H9 (cell line): ENCODE data around the gene MAP3K1. TPM values are rescaled to one million over a fixed set of nuclear protein-coding genes. Genes with fewer than 3 reads are reported as not detected.

Experiments used
- DNase-seq: peaks from one replicate; pipeline ENCODE4 v3.0.0-alpha.2; 2017
- H2AFZ ChIP-seq: one replicate; pipeline ENCODE4 v1.6.1; 2013; ENCODE audit warnings: mild to moderate bottlenecking, low read length, control low read depth, moderate library complexity
- H2AK5ac ChIP-seq: 2 replicates; pipeline ENCODE4 v1.6.1; 2013; ENCODE audit warnings: low read length, control low read depth, mixed read lengths; ENCODE audit not compliant: insufficient read length
- H2BK120ac ChIP-seq: one replicate; pipeline ENCODE4 v1.6.1; 2013; ENCODE audit warnings: low read depth, mild to moderate bottlenecking, low read length, control low read depth, inconsistent platforms; ENCODE audit not compliant: poor library complexity, severe bottlenecking
- H2BK12ac ChIP-seq: 2 replicates; pipeline ENCODE4 v1.6.1; 2013; ENCODE audit warnings: low read length, control low read depth, mixed read lengths, low read depth; ENCODE audit not compliant: insufficient read length
- H2BK15ac ChIP-seq: 2 replicates; pipeline ENCODE4 v1.6.1; 2013; ENCODE audit warnings: low read depth, low read length, control low read depth
- H2BK20ac ChIP-seq: one replicate; pipeline ENCODE4 v1.6.1; 2013; ENCODE audit warnings: low read depth, mild to moderate bottlenecking, low read length, control low read depth, inconsistent platforms; ENCODE audit not compliant: poor library complexity, severe bottlenecking
- H2BK5ac ChIP-seq: 2 replicates; pipeline ENCODE4 v1.6.1; 2013; ENCODE audit warnings: low read length, control low read depth, mixed read lengths; ENCODE audit not compliant: insufficient read length
- H3K14ac ChIP-seq: 2 replicates; pipeline ENCODE4 v1.6.1; 2013; ENCODE audit warnings: low read length, control low read depth; ENCODE audit not compliant: insufficient read depth
- H3K18ac ChIP-seq: 2 replicates; pipeline ENCODE4 v1.6.1; 2013; ENCODE audit warnings: low read depth, mild to moderate bottlenecking, mixed read lengths, low read length, control low read depth; ENCODE audit not compliant: insufficient read length
- H3K23ac ChIP-seq: 2 replicates; pipeline ENCODE4 v1.6.1; 2013; ENCODE audit warnings: low read length, control low read depth, mixed read lengths, low read depth; ENCODE audit not compliant: insufficient read length
- H3K23me2 ChIP-seq: 2 replicates; pipeline ENCODE4 v1.6.1; 2013; ENCODE audit warnings: low read depth, mild to moderate bottlenecking, mixed read lengths, low read length, control low read depth; ENCODE audit not compliant: insufficient read length, poor library complexity, severe bottlenecking
- H3K27ac ChIP-seq: 2 replicates; pipeline ENCODE4 v1.5.1; 2013; ENCODE audit warnings: low read length, control low read depth, mixed read lengths, low read depth; ENCODE audit not compliant: insufficient read length
- H3K27me3 ChIP-seq: 2 replicates; pipeline ENCODE4 v1.6.1; 2013; ENCODE audit warnings: low read length, control low read depth, inconsistent platforms; ENCODE audit not compliant: insufficient read depth
- H3K4ac ChIP-seq: 2 replicates; pipeline ENCODE4 v1.6.1; 2013; ENCODE audit warnings: low read depth, mild to moderate bottlenecking, control low read depth, inconsistent platforms, low read length, moderate library complexity
- H3K4me1 ChIP-seq: 2 replicates; pipeline ENCODE4 v1.6.1; 2013; ENCODE audit warnings: low read length, control low read depth, inconsistent platforms; ENCODE audit not compliant: insufficient read depth
- H3K4me2 ChIP-seq: 2 replicates; pipeline ENCODE4 v1.6.1; 2013; ENCODE audit warnings: low read length, control low read depth, mixed read lengths; ENCODE audit not compliant: insufficient read length, insufficient read depth
- H3K56ac ChIP-seq: 2 replicates; pipeline ENCODE4 v1.6.1; 2013; ENCODE audit warnings: low read depth, mild to moderate bottlenecking, mixed read lengths, low read length, control low read depth; ENCODE audit not compliant: insufficient read length
- H3K79me1 ChIP-seq: 2 replicates; pipeline ENCODE4 v1.6.1; 2013; ENCODE audit warnings: low read depth, mild to moderate bottlenecking, moderate library complexity, low read length, control low read depth, inconsistent platforms; ENCODE audit not compliant: insufficient read depth, poor library complexity, severe bottlenecking
- H3K79me2 ChIP-seq: 2 replicates; pipeline ENCODE4 v1.6.1; 2013; ENCODE audit warnings: low read length, control low read depth, inconsistent platforms; ENCODE audit not compliant: insufficient read depth
- H3K9ac ChIP-seq: 2 replicates; pipeline ENCODE4 v1.6.1; 2013; ENCODE audit warnings: low read length, control low read depth, mixed read lengths; ENCODE audit not compliant: insufficient read length; ENCODE audit errors: extremely low read depth
- H3K9me3 ChIP-seq: one replicate; pipeline ENCODE4 v1.6.1; 2013; ENCODE audit warnings: low read depth, low read length, inconsistent platforms; ENCODE audit not compliant: control insufficient read depth
- H3T11ph ChIP-seq: one replicate; pipeline ENCODE4 v1.6.1; 2013; ENCODE audit warnings: mild to moderate bottlenecking, low read length, control low read depth, inconsistent platforms
- H4K20me1 ChIP-seq: one replicate; pipeline ENCODE4 v1.6.1; 2013; ENCODE audit not compliant: control insufficient read depth, insufficient read length, insufficient read depth
- H4K5ac ChIP-seq: 2 replicates; pipeline ENCODE4 v1.6.1; 2013; ENCODE audit warnings: low read depth, mild to moderate bottlenecking, mixed read lengths, low read length, control low read depth; ENCODE audit not compliant: insufficient read length
- H4K8ac ChIP-seq: replicated peaks from 2 replicates; pipeline ENCODE4 v1.6.1; 2013; ENCODE audit warnings: low read length, control low read depth, mixed read lengths, low read depth; ENCODE audit not compliant: insufficient read length
- H4K91ac ChIP-seq: 2 replicates; pipeline ENCODE4 v1.6.1; 2013; ENCODE audit warnings: low read depth, mild to moderate bottlenecking, moderate library complexity, mixed read lengths, low read length, control low read depth; ENCODE audit not compliant: insufficient read length
- H3K27ac Mint-ChIP-seq, 3 experiments: 2 replicates in 2 of 3; 3 replicates in 1 of 3; pipeline ENCODE4 v1.8.0; 2020 to 2021; ENCODE audit warnings: mixed read lengths in 3 of 3, mild to moderate bottlenecking in 1 of 3, moderate library complexity in 1 of 3
- H3K27me3 Mint-ChIP-seq: 2 replicates; pipeline ENCODE4 v1.8.0; 2021; ENCODE audit warnings: low read depth, mild to moderate bottlenecking, moderate library complexity, mixed read lengths
- H3K36me3 Mint-ChIP-seq, 3 experiments: 2 replicates in 2 of 3; 3 replicates in 1 of 3; pipeline ENCODE4 v1.8.0; 2020 to 2021; ENCODE audit warnings: low read depth in 3 of 3, mixed read lengths in 3 of 3; ENCODE audit not compliant: insufficient read depth in 1 of 3
- H3K4me1 Mint-ChIP-seq, 2 experiments: 2 replicates each; pipeline ENCODE4 v1.8.0; 2020; ENCODE audit warnings: mixed read lengths in 2 of 2
- H3K4me3 Mint-ChIP-seq, 2 experiments: 2 replicates in 1 of 2; 3 replicates in 1 of 2; pipeline ENCODE4 v1.8.0; 2020 to 2021; ENCODE audit warnings: mild to moderate bottlenecking in 2 of 2, mixed read lengths in 2 of 2, moderate library complexity in 1 of 2
- H3K9me3 Mint-ChIP-seq, 2 experiments: 2 replicates in 1 of 2; 3 replicates in 1 of 2; pipeline ENCODE4 v1.8.0; 2020; ENCODE audit warnings: mild to moderate bottlenecking in 2 of 2, mixed read lengths in 2 of 2, moderate library complexity in 1 of 2
- WGBS: extraction: QIAGEN DNeasy Blood & Tissue Kit; methylation state at CpG from one replicate; pipeline ENCODE4 v1.1.7; 2013; ENCODE audit warnings: missing lambda C conversion rate, low lambda C conversion rate, mixed read lengths; ENCODE audit not compliant: insufficient read length; ENCODE audit errors: extremely low coverage; 5-methylcytosine and 5-hydroxymethylcytosine counted together
- total RNA-seq: library from RNA; stranded (reverse); gene quantifications from 2 replicates; pipeline ENCODE4 v1.2.1, GENCODE V29; 2021
- TF ChIP-seq, protein P1 (sequence below): fragments of 200-600 bp; sonication (generic); conservative IDR thresholded peaks from 3 replicates; pipeline ENCODE4 v1.8.0; 2021; ENCODE audit warnings: antibody characterized with exemption, mild to moderate bottlenecking

Gene MAP3K1
- total RNA-seq, 1 experiment from 2014 or later: 11.1 TPM

DNA sequence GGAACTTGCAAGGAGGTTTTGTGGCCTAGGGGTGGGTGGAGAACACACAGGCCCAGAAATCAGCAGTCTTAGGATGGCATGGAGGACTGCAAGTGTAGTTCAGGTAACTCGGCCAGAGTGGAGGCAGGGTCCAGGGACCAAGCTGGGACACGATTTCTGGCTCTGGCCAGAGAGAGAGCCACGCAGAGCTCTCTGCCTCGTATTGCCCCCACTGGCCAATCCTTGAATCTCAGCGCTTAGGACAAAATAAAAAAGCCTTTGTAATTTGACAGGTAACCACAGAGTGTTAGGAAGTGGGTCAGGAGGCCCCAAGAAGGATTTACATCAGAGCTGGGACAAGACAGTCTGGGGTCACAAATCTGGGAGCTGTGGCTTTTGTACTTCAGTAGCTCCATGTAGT, 11.7 kb downstream of the MAP3K1 start:
- H3K14ac ChIP-seq: no peak overlapping the region
- H4K8ac ChIP-seq: no peak overlapping the region
- no peak overlapping the region for H3K27ac ChIP-seq
- H3K9me3 ChIP-seq: no peaks in the 10 kb centered on the region
- Mint-ChIP-seq H3K4me1 (peaks cover 44 to 46% of the 10 kb centered on the region in 2 experiments), H3K9me3 (no peaks in the 10 kb centered on the region), H3K27ac (0 out of 7 replicates have a peak overlapping the region, but pooled peaks of 1 of the 3 experiments have one; percentile 38), H3K27me3 (no peaks in the 10 kb centered on the region), H3K36me3 (no peaks in the 10 kb centered on the region; a peak in 1 of 7 replicates), H3K4me3 (no peak overlapping the region; a peak in 1 of 5 replicates)
- H2BK5ac ChIP-seq: no peak overlapping the region
- no peak overlapping the region for H2AK5ac ChIP-seq
- H3K23me2 ChIP-seq: no peaks in the 10 kb centered on the region
- no peak overlapping the region for H3T11ph ChIP-seq
- DNase-seq: peak; percentile 57
- no peak overlapping the region for H3K23ac ChIP-seq
- H2BK15ac ChIP-seq: no peak overlapping the region
- no peak overlapping the region for H2BK12ac ChIP-seq
- H3K4me2 ChIP-seq: no peak overlapping the region
- no peak overlapping the region for H4K5ac ChIP-seq
- H2BK120ac ChIP-seq: no peak overlapping the region
- no peak overlapping the region for H2BK20ac ChIP-seq
- H4K20me1 ChIP-seq: no peaks in the 10 kb centered on the region
- H3K79me1 ChIP-seq: peaks cover 2% of the 10 kb centered on the region
- H3K9ac ChIP-seq: no peak overlapping the region
- H3K27me3 ChIP-seq: no peaks in the 10 kb centered on the region
- H3K56ac ChIP-seq: no peak overlapping the region
- no peak overlapping the region for H2AFZ ChIP-seq
- H3K4me1 ChIP-seq: peaks cover 6% of the 10 kb centered on the region
- WGBS: no CpG with 5 or more reads among the region's 5 CpGs
- peaks cover 9% of the 10 kb centered on the region; the same call in 1 of the 2 replicates for H3K79me2 ChIP-seq
- TF ChIP-seq, protein P1, sequence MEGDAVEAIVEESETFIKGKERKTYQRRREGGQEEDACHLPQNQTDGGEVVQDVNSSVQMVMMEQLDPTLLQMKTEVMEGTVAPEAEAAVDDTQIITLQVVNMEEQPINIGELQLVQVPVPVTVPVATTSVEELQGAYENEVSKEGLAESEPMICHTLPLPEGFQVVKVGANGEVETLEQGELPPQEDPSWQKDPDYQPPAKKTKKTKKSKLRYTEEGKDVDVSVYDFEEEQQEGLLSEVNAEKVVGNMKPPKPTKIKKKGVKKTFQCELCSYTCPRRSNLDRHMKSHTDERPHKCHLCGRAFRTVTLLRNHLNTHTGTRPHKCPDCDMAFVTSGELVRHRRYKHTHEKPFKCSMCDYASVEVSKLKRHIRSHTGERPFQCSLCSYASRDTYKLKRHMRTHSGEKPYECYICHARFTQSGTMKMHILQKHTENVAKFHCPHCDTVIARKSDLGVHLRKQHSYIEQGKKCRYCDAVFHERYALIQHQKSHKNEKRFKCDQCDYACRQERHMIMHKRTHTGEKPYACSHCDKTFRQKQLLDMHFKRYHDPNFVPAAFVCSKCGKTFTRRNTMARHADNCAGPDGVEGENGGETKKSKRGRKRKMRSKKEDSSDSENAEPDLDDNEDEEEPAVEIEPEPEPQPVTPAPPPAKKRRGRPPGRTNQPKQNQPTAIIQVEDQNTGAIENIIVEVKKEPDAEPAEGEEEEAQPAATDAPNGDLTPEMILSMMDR: peak; percentile 63
- no peak overlapping the region for H3K4ac ChIP-seq
- H3K18ac ChIP-seq: no peak overlapping the region
- H4K91ac ChIP-seq: no peak overlapping the region
